Astrocyte (in vitro differentiated cells and primary cell): ENCODE results near the gene C5.

Experiments used
- EZH2 ChIP-seq: IDR thresholded peaks from 2 replicates; pipeline ENCODE4 v1.6.1; 2012; ENCODE audit warnings: mild to moderate bottlenecking, low read length, inconsistent platforms; ENCODE audit not compliant: insufficient read depth
- TF ChIP-seq, protein P1 (sequence below): IDR thresholded peaks from 2 replicates; pipeline ENCODE4 v1.5.1; 2011; ENCODE audit warnings: low read depth, mild to moderate bottlenecking, inconsistent platforms, low read length, moderate library complexity; ENCODE audit not compliant: insufficient read depth

- TF ChIP-seq EZH2, result no peak
- TF ChIP-seq, protein P1, sequence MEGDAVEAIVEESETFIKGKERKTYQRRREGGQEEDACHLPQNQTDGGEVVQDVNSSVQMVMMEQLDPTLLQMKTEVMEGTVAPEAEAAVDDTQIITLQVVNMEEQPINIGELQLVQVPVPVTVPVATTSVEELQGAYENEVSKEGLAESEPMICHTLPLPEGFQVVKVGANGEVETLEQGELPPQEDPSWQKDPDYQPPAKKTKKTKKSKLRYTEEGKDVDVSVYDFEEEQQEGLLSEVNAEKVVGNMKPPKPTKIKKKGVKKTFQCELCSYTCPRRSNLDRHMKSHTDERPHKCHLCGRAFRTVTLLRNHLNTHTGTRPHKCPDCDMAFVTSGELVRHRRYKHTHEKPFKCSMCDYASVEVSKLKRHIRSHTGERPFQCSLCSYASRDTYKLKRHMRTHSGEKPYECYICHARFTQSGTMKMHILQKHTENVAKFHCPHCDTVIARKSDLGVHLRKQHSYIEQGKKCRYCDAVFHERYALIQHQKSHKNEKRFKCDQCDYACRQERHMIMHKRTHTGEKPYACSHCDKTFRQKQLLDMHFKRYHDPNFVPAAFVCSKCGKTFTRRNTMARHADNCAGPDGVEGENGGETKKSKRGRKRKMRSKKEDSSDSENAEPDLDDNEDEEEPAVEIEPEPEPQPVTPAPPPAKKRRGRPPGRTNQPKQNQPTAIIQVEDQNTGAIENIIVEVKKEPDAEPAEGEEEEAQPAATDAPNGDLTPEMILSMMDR, result no peak
Measured at GRCh38 chr9:121073038-121073437, 23.0 kb upstream of the C5 start.
